Calu3 (cell line): ENCODE measurements around the gene GRPEL1. TPM values are rescaled to one million over a fixed set of nuclear protein-coding genes. Genes with fewer than 3 reads are reported as not detected.

Source experiments
- BruUV-seq: library from RNA; stranded (reverse); fragments of 400-500 nt; replicated peaks from 2 replicates; lab custom pipeline; 2021; lab: Mats Ljungman, UMichigan
- CTCF ChIA-PET: fragments of 300-600 bp; sonication (Branson Sonifier 250); formaldehyde crosslinking; loops from one replicate; lab custom pipeline; 2022; ENCODE audit warnings: antibody characterized with exemption; lab: Charles Lee
- DNase-seq: peaks from one replicate; pipeline ENCODE4 v3.0.0; 2022
- H3K27ac Mint-ChIP-seq: one replicate; pipeline ENCODE4 v1.8.0; 2022; ENCODE audit warnings: mixed read lengths; ENCODE audit not compliant: unreplicated experiment
- H3K27me3 Mint-ChIP-seq: one replicate; pipeline ENCODE4 v1.8.0; 2022; ENCODE audit warnings: mixed read lengths; ENCODE audit not compliant: unreplicated experiment
- H3K36me3 Mint-ChIP-seq: one replicate; pipeline ENCODE4 v1.8.0; 2022; ENCODE audit warnings: mild to moderate bottlenecking, moderate library complexity, mixed read lengths; ENCODE audit not compliant: insufficient read depth, unreplicated experiment
- H3K4me1 Mint-ChIP-seq: one replicate; pipeline ENCODE4 v1.8.0; 2022; ENCODE audit warnings: mild to moderate bottlenecking, low read depth, mixed read lengths; ENCODE audit not compliant: unreplicated experiment
- H3K4me3 Mint-ChIP-seq: one replicate; pipeline ENCODE4 v1.8.0; 2022; ENCODE audit warnings: mild to moderate bottlenecking, low read depth, moderate library complexity, mixed read lengths; ENCODE audit not compliant: unreplicated experiment
- H3K9me3 Mint-ChIP-seq: one replicate; pipeline ENCODE4 v1.8.0; 2022; ENCODE audit warnings: low read depth, mixed read lengths; ENCODE audit not compliant: unreplicated experiment
- CTCF ChIP-seq: fragments of 200-600 bp; IDR thresholded peaks from one replicate; pipeline ENCODE4 v1.8.0; 2022; ENCODE audit warnings: antibody characterized with exemption; ENCODE audit not compliant: unreplicated experiment
- intact Hi-C: fragments of 100-400 bp; cut with micrococcal nuclease; formaldehyde crosslinking; loops from one replicate; pipeline ENCODE4 v1.10.0; 2022; ENCODE audit not compliant: unreplicated experiment
- total RNA-seq: library from RNA; stranded (reverse); gene quantifications from 2 replicates; pipeline ENCODE4 v1.2.3, GENCODE V29; 2022

GRPEL1 gene
- total RNA-seq, 1 experiment from 2014 or later = 32.2 TPM

GRCh38 chr4:7073059-7073458 is 5.2 kb upstream of the GRPEL1 start:
- Mint-ChIP-seq H3K36me3 (peaks cover 7% of the 10 kb centered on the region), H3K9me3 (no peaks in the 10 kb centered on the region), H3K4me1 (peaks cover 8% of the 10 kb centered on the region), H3K27me3 (peaks cover 30% of the 10 kb centered on the region), H3K27ac (no peak overlapping the region), H3K4me3 (no peak overlapping the region)
- intact Hi-C loops = loop anchor here (10.0 kb wide), 1 partner anchor 88 kb away; no protein-coding TSS in a partner anchor
- no peak for TF ChIP-seq CTCF
- no peak for DNase-seq
- BruUV-seq = no TSS peak
- CTCF ChIA-PET = no interaction called here

- no peak overlapping the region for H3K27ac Mint-ChIP-seq
- intact Hi-C loops = loop anchor here (10.0 kb wide), 1 partner anchor 86 kb away; no protein-coding TSS in a partner anchor
- H3K4me1 Mint-ChIP-seq = peaks cover 8% of the 10 kb centered on the region
- peak; percentile 83 for TF ChIP-seq CTCF
- H3K36me3 Mint-ChIP-seq = peaks cover 21% of the 10 kb centered on the region
- DNase-seq = peak; percentile 86
- no peak overlapping the region for H3K4me3 Mint-ChIP-seq
- H3K9me3 Mint-ChIP-seq = no peaks in the 10 kb centered on the region
- H3K27me3 Mint-ChIP-seq = peaks cover 30% of the 10 kb centered on the region
- no TSS peak for BruUV-seq
- CTCF ChIA-PET = interaction anchor here (0.6 to 1.1 kb wide), 8 partner anchors 21 to 354 kb away, joined by 3 to 6 read pairs (median 3); no protein-coding TSS in a partner anchor
Measured at GRCh38 chr4:7070729-7071511, 3.1 kb upstream of the GRPEL1 start.

- no peak for TF ChIP-seq CTCF
- no peak for DNase-seq
- no peaks in the 10 kb centered on the region for H3K9me3 Mint-ChIP-seq
- H3K36me3 Mint-ChIP-seq = peaks cover 21% of the 10 kb centered on the region
- H3K4me3 Mint-ChIP-seq = peak overlapping the region; percentile 83
- H3K27ac Mint-ChIP-seq = peak overlapping the region; percentile 84
- peaks cover 8% of the 10 kb centered on the region for H3K4me1 Mint-ChIP-seq
- CTCF ChIA-PET = interaction anchor here (1.1 kb wide), 1 partner anchor 195 kb away, joined by 3 read pairs; no protein-coding TSS in a partner anchor
- H3K27me3 Mint-ChIP-seq = peaks cover 30% of the 10 kb centered on the region
- no TSS peak for BruUV-seq
- intact Hi-C loops = no loop called here
Measured at GRCh38 chr4:7068883-7069282, 1.0 kb upstream of the GRPEL1 start.

GRCh38 chr4:7068279-7068842 is 497 bp upstream of the GRPEL1 start:
- H3K9me3 Mint-ChIP-seq = no peaks in the 10 kb centered on the region
- intact Hi-C loops = no loop called here
- CTCF ChIA-PET = interaction anchor here (0.7 kb wide), 1 partner anchor 325 kb away, joined by 4 read pairs; no protein-coding TSS in a partner anchor
- H3K4me1 Mint-ChIP-seq = peaks cover 8% of the 10 kb centered on the region
- TF ChIP-seq CTCF = no peak
- peak overlapping the region; percentile 84 for H3K27ac Mint-ChIP-seq
- peak overlapping the region; percentile 83 for H3K4me3 Mint-ChIP-seq
- DNase-seq = no peak
- H3K27me3 Mint-ChIP-seq = peaks cover 30% of the 10 kb centered on the region
- BruUV-seq = TSS peak; percentile 84
- peaks cover 21% of the 10 kb centered on the region for H3K36me3 Mint-ChIP-seq
